ENCODE data around the gene ARHGEF25.

ARHGEF25 gene

GRCh38 chr12:57604992-57605810 is 6.0 kb upstream of the ARHGEF25 start:
- peak overlapping the region; percentile 69 for H3K4me3 ChIP-seq (replicated peaks; ENCODE audit: low read depth, low read length)

GRCh38 chr12:57605811-57606311 is 5.4 kb upstream of the ARHGEF25 start:
- no peak for TF ChIP-seq CTCF (IDR thresholded peaks at IDR 0.05; ENCODE audit: low read length, missing control alignments)
- H3K4me3 ChIP-seq (replicated peaks; ENCODE audit: low read depth, low read length): no peak overlapping the region
- DNase-seq (ENCODE audit: low read depth): no peak

More at GRCh38 chr12:57604992-57605810, 6.0 kb upstream of the ARHGEF25 start:
- no peak for DNase-seq (ENCODE audit: low read depth)
- TF ChIP-seq CTCF (IDR thresholded peaks at IDR 0.05; ENCODE audit: low read length, missing control alignments): no peak

DNA sequence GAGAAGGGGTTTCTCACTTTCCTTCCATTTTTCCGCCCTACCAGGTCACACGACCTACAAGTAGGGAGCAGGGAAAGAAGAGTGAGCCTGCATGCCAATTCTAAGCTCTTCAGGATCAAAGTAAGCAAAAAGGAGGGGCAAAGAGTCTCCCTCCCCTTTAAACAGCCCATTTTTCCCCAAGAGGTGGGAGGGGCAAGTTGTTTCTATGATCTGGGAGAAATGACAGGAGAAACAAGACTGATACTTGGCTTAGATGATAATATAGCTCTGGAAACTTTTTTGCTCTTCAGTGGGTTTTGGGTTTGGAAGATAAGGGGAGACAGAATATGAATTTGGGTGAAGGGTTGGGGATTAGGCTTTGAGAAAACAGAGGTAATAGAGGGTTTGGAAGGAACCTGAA is 4.8 kb upstream of the ARHGEF25 start:
- no peak overlapping the region for H3K4me3 ChIP-seq (replicated peaks; ENCODE audit: low read depth, low read length)
- no peak for TF ChIP-seq CTCF (IDR thresholded peaks at IDR 0.05; ENCODE audit: low read length, missing control alignments)
- DNase-seq (ENCODE audit: low read depth): no peak

DNA sequence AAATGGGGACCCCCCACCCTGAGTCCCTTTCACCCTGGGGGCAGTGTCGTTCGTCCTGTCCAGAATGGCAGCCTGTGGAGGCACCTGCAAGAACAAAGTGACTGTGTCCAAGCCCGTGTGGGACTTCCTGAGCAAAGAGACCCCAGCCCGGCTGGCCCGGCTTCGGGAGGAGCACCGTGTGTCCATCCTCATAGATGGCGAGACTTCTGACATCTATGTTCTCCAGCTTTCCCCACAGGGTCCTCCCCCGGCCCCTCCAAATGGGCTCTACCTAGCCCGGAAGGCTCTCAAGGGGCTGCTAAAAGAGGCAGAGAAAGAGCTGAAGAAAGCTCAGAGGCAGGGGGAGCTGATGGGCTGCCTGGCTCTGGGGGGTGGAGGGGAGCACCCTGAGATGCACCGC is 4.4 kb upstream of the ARHGEF25 start:
- no peak for DNase-seq (ENCODE audit: low read depth)
- no peak overlapping the region for H3K4me3 ChIP-seq (replicated peaks; ENCODE audit: low read depth, low read length)
- no peak for TF ChIP-seq CTCF (IDR thresholded peaks at IDR 0.05; ENCODE audit: low read length, missing control alignments)

DNA sequence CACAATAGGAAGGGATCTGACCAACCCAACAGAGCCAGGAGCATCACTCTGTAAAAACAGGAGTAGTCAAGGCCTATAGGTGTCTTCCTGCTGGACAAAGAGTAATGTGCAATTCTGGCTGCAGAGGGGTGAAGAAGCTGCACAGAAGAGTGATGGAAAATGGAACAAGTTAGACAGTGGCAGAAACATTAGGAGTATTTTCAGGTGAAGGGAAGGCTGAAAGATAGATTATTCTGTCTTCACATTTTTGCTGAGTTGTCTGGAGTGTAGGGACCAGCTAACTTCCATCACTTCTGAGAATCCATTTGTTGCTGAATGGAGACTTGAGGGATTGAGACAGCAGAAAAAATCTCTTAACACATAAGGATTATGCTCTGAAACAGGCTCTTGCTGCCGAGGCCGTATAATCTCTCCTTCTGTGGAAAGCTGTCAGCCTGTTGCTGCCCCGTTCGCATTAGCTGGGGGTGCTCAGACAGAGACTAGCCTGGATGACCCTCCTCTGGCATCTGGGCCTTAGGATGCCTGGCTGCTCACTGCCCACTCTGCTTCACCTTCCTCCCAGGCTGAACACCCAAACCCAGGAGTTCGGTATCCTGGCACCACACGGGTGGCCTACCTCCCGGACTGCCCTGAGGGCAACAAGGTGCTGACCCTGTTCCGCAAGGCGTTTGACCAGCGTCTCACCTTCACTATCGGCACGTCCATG is 3.1 kb upstream of the ARHGEF25 start:
- no peak overlapping the region for H3K4me3 ChIP-seq (replicated peaks; ENCODE audit: low read depth, low read length)
- TF ChIP-seq CTCF (IDR thresholded peaks at IDR 0.05; ENCODE audit: low read length, missing control alignments): no peak
- DNase-seq (ENCODE audit: low read depth): no peak

DNA sequence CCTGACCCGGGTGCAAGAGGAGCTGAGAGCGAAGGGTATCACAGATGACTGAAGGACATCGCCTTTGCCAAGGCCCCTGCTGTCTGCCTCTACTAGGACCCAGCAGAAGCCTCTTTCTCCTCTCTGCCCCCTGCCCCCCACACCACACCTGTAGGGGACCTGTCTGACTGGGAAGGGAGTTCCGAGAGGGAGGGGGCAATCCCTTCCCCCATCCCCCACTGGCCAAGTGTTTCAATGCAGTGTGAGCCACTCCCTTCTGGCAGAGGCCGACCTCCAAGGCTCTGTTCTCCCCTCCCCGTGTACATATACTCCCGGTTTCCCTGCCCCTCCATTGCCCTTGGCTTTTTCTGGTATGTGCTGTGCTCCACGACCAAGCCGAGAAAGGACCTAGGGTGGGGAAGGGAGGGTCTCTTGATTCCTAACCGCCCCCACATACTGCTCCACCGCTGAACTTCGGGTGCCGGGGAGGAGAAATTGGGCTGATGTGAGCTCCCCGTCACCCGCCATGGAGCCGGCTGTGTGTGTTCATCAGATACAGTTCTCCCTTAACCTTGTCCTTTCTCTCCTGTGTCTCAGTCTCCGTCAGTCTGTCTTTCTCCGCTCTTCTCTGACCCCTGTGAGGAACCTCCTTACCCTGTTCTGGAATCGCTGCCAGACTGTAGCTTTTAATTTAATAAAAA is 2.0 kb upstream of the ARHGEF25 start:
- DNase-seq (ENCODE audit: low read depth): no peak
- no peak overlapping the region for H3K4me3 ChIP-seq (replicated peaks; ENCODE audit: low read depth, low read length)
- TF ChIP-seq CTCF (IDR thresholded peaks at IDR 0.05; ENCODE audit: low read length, missing control alignments): no peak

All from fibroblast of pulmonary artery (primary cell).